ENCODE measurements around the gene MAPK4.

- no peak for TF ChIP-seq POLR2A (IDR thresholded peaks at IDR 0.05)
- TF ChIP-seq, protein P1, sequence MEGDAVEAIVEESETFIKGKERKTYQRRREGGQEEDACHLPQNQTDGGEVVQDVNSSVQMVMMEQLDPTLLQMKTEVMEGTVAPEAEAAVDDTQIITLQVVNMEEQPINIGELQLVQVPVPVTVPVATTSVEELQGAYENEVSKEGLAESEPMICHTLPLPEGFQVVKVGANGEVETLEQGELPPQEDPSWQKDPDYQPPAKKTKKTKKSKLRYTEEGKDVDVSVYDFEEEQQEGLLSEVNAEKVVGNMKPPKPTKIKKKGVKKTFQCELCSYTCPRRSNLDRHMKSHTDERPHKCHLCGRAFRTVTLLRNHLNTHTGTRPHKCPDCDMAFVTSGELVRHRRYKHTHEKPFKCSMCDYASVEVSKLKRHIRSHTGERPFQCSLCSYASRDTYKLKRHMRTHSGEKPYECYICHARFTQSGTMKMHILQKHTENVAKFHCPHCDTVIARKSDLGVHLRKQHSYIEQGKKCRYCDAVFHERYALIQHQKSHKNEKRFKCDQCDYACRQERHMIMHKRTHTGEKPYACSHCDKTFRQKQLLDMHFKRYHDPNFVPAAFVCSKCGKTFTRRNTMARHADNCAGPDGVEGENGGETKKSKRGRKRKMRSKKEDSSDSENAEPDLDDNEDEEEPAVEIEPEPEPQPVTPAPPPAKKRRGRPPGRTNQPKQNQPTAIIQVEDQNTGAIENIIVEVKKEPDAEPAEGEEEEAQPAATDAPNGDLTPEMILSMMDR (IDR thresholded peaks at IDR 0.05) = no peak
Measured at GRCh38 chr18:50628533-50628905, 68.6 kb downstream of the MAPK4 start.

All from sigmoid colon (tissue), 3 donors.